Dedifferentiated amniotic fluid mesenchymal stem cell (primary cell): ENCODE results near the gene CD80.
A peak's percentile ranks its signal among the peaks of the same experiment; 100 is the strongest.

Source experiments
- DNase-seq: peaks from one replicate; pipeline ENCODE4 v3.0.0-alpha.2; 2016; ENCODE audit errors: extremely low spot score

CD80 gene

GRCh38 chr3:119547227-119547626, 12.2 kb downstream of the CD80 start:
- no peak for DNase-seq

- DNase-seq, result no peak
Measured at GRCh38 chr3:119543147-119543546, 16.3 kb downstream of the CD80 start.

- DNase-seq, result no peak
Measured at GRCh38 chr3:119542168-119542767, 17.1 kb downstream of the CD80 start.

DNA sequence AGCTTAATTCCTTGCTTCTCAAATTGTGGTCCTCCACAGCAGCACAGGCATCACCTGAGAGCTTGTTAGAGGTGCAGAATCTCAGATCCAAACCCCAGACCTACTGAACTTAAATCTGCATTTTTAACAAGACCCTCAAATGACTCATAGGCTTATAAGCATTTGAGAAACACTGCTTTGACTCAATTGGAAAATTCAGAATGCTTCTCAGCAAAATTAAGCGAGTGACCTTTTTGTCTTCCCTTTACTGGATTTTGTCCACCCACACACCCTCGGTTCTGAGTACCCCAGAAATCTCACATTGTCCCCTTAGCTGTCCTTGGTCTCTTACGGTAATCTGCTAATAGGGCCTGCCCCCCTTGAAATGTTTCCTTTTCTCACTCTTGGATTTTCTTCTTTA, 17.9 kb downstream of the CD80 start:
- DNase-seq, result no peak

DNA sequence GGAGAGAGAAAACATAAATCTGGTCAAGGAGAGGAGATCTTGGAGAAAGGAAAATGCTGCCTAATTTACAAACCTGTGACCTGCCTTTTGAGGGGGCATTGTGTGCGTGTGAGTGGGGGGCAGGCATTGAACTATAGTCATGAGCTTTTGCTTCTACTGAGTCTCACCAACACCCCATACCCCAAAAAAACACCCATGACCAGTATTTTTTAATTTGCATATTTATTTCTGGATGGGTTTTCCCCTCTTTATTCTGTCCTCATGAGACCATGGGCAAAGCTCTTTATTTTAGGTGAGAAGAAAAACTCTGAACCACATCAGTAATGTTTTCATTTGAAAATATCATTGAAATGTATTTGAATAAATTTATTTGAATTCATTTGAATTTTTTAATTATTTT, 20.6 kb downstream of the CD80 start:
- no peak for DNase-seq

- no peak for DNase-seq
Measured at GRCh38 chr3:119536757-119537156, 22.7 kb downstream of the CD80 start.

GRCh38 chr3:119534296-119534695, 25.1 kb downstream of the CD80 start:
- DNase-seq, result no peak

DNA sequence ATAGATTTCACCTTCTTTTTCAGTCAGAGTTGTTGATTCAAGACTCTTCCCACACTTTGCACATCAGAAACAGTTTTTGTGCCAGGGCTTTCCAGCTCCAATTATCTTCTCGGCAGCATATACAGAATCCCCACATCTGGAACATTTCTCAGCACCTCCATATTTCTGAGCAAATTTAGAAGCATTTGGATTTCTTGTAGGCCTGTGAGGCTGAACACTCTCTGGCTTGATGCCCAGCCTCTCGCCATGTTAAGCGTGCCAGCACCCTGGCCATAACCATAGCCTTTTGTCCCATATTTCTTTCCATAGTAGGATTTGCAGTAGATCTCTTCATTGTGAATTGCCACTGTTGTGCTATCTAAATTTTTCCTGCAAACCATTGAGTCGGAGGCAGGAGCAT, 28.3 kb downstream of the CD80 start:
- no peak for DNase-seq

- DNase-seq, result no peak
Measured at GRCh38 chr3:119530456-119530855, 29.0 kb downstream of the CD80 start.

- DNase-seq, result peak; percentile 64
Measured at GRCh38 chr3:119529883-119530282, 29.5 kb downstream of the CD80 start.

DNA sequence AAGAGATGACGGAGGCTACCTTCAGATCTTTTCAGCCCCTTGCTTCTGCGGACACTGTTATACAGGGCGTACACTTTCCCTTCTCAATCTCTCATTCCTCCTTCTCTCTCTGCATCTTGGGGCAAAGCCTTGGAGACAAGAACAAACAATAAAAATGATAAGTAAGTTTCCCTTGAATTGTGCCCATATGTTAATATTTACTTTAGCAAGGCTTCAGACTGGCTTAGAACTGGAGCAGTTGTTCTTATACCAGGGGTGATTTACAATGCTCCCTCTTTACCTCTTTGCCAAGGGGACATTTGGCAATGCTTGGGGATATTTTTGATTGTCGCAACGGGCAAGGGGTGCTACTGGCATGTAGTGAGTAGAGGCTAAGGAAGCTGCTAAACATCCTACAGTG, 31.7 kb downstream of the CD80 start:
- DNase-seq, result no peak

- DNase-seq, result no peak
Measured at GRCh38 chr3:119524931-119525662, 34.3 kb downstream of the CD80 start.

- DNase-seq, result no peak
Measured at GRCh38 chr3:119518026-119518425, 41.4 kb downstream of the CD80 start.

GRCh38 chr3:119517112-119517511, 42.3 kb downstream of the CD80 start:
- DNase-seq, result no peak

GRCh38 chr3:119514637-119515036, 44.8 kb downstream of the CD80 start:
- DNase-seq, result no peak

DNA sequence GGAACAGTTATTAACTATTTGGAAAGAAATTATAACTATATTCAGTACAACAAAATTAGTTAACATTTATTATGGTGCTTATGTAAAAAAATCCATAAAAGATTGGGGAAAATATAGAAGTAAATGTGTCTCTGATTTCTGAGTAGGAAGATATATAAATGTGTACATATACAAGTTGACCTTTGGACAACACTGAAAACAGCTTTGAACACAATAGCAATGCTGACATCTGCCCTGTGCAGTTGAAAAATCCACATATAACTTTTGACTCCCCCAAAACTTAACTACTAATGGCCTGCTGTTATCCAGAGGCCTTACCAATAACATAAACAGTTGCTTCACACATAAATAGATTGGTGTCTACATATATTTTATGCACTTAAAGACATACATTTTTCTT, 48.7 kb downstream of the CD80 start:
- DNase-seq, result no peak

- DNase-seq, result no peak
Measured at GRCh38 chr3:119508172-119508845, 51.1 kb downstream of the CD80 start.

DNA sequence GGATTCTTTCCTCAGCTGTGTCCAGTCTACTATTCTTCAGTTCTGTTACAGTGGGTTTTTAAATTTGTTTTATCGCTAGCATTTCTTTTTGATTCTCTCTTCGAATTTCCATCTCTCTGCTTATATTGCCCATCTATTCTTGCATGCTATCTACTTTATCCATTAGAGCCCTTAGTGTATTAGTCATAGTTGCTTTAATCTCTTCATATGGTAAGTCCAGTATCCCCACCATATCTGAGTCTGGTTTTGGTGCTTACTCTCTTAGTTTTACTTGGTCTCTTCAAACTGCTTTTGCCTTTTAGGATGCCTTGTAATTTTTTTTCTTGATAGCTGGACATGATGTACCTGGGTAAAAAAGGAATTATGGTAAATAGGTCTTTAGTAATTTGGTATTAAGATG, 52.0 kb downstream of the CD80 start:
- no peak for DNase-seq

GRCh38 chr3:119506631-119507030, 52.8 kb downstream of the CD80 start:
- DNase-seq, result no peak

DNA sequence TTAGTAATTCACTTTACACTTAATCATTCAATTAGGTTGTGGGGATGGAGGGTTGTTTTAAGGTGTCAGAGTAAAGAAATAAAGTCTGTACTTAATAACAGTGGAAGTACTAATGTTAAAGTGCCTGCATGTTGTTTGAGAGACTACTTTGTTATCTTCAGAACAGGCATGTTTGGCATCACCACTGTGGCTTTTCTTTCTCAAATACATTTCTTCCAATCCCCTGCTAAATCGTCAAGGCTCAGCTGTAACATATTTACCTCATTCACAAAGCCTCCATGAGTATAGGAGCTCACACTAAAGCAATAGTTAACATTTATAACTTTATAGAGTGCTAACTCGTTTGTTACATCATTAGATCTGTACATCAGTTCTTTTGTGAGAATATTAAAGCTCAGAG, 58.5 kb downstream of the CD80 start:
- DNase-seq, result no peak

- DNase-seq, result no peak
Measured at GRCh38 chr3:119500265-119500664, 59.1 kb downstream of the CD80 start.

DNA sequence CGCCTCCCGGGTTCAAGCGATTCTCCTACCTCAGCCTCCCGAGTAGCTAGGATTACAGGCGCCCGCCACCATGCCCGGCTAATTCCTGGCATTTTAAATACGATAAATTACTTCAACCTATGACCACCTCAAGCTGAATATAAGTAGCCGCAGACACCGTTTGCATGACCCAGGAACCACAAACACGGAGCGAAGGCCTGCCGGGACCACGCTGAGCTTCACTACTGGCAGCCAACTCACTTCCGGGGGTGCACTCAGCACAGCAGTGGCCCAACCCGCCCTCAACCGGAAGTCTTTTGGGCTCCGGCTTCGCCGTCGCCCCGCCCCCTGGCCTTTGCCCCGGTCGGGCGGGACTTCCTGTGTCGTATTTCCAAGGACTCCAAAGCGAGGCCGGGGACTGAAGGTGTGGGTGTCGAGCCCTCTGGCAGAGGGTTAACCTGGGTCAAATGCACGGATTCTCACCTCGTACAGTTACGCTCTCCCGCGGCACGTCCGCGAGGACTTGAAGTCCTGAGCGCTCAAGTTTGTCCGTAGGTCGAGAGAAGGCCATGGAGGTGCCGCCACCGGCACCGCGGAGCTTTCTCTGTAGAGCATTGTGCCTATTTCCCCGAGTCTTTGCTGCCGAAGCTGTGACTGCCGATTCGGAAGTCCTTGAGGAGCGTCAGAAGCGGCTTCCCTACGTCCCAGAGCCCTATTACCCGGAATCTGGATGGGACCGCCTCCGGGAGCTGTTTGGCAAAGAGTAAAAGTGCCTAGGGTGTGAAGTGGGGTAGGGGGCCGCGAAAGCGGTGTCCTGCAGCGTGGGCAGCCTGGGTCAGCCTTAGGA, 61.0 kb downstream of the CD80 start, which contains the start of gene TIMMDC1:
TIMMDC1 (plus strand) TSS at position 362 of the 826 bp plus-strand sequence; CDS start at position 549, 187 bp downstream.
- DNase-seq, result peak; percentile 94
